CD4-positive, alpha-beta T cell (primary cell): ENCODE results near the gene CCDC177. TPM values are rescaled to one million over a fixed set of nuclear protein-coding genes. Genes with fewer than 3 reads are reported as not detected.

Experiments used
- ATAC-seq: fragments of 200-7000 bp; cut with Tn5 transposase; one replicate; pipeline ENCODE4 v1.10.0; 2022; ENCODE audit warnings: mild to moderate bottlenecking; ENCODE audit not compliant: poor library complexity
- CTCF ChIA-PET: fragments of 350-600 bp; sonication (Branson Sonifier 250); formaldehyde crosslinking; loops from one replicate; lab custom pipeline; 2021; ENCODE audit warnings: antibody characterized with exemption, inconsistent platforms; lab: Charles Lee
- POLR2A ChIA-PET: fragments of 350-600 bp; sonication (Branson Sonifier 250); formaldehyde crosslinking; loops from one replicate; lab custom pipeline; 2021; ENCODE audit warnings: antibody characterized with exemption, inconsistent platforms; lab: Charles Lee
- DNase-seq, 14 experiments: peaks; one replicate each; pipeline ENCODE4 v3.0.0-alpha.2; 2013 to 2020; ENCODE audit warnings: mixed read lengths in 2 of 14
- H3K27ac ChIP-seq, 2 donors: one replicate each; pipeline versions ENCODE4 v1.5.1 to v1.7.0; 2013; ENCODE audit warnings: low read length in 2 of 2, low read depth in 1 of 2, mild to moderate bottlenecking in 1 of 2
- H3K27me3 ChIP-seq, 2 experiments: 1 replicate in 1 of 2; 2 replicates in 1 of 2; pipeline versions ENCODE4 v1.6.1 to v1.7.0; 2013; ENCODE audit warnings: low read length in 2 of 2, control low read depth in 1 of 2, mild to moderate bottlenecking in 1 of 2, moderate library complexity in 1 of 2; ENCODE audit not compliant: insufficient read depth in 2 of 2, control insufficient read depth in 1 of 2
- H3K36me3 ChIP-seq: one replicate; pipeline ENCODE4 v1.6.1; 2013; ENCODE audit warnings: low read length, control low read depth; ENCODE audit not compliant: insufficient read depth
- H3K4me1 ChIP-seq: one replicate; pipeline ENCODE4 v1.6.1; 2013; ENCODE audit warnings: low read length, control low read depth; ENCODE audit not compliant: insufficient read depth
- H3K4me3 ChIP-seq: one replicate; pipeline ENCODE4 v1.5.1; 2013; ENCODE audit warnings: mild to moderate bottlenecking, low read length, moderate library complexity
- H3K9me3 ChIP-seq, 2 experiments: 1 replicate in 1 of 2; 2 replicates in 1 of 2; pipeline versions ENCODE4 v1.6.1 to v1.7.0; 2013; ENCODE audit warnings: low read length in 2 of 2, mild to moderate bottlenecking in 2 of 2, control low read depth in 1 of 2, moderate library complexity in 1 of 2; ENCODE audit not compliant: control insufficient read depth in 1 of 2, insufficient read depth in 1 of 2
- H3K27ac Mint-ChIP-seq: one replicate; pipeline ENCODE4 v1.8.0; 2020; ENCODE audit warnings: mixed read lengths
- H3K27me3 Mint-ChIP-seq: one replicate; pipeline ENCODE4 v1.8.0; 2021; ENCODE audit warnings: mixed read lengths
- H3K36me3 Mint-ChIP-seq: one replicate; pipeline ENCODE4 v1.8.0; 2021; ENCODE audit warnings: low read depth, mixed read lengths
- H3K4me1 Mint-ChIP-seq: one replicate; pipeline ENCODE4 v1.8.0; 2021; ENCODE audit warnings: low read depth, mixed read lengths
- H3K4me3 Mint-ChIP-seq: one replicate; pipeline ENCODE4 v1.8.0; 2020; ENCODE audit warnings: mild to moderate bottlenecking, mixed read lengths
- H3K9me3 Mint-ChIP-seq: one replicate; pipeline ENCODE4 v1.8.0; 2020; ENCODE audit warnings: mixed read lengths
- CTCF ChIP-seq: fragments of 200-600 bp; IDR thresholded peaks from one replicate; pipeline ENCODE4 v1.8.0; 2022; ENCODE audit warnings: antibody characterized with exemption, mild to moderate bottlenecking
- intact Hi-C, 2 experiments: fragments of 100-400 bp; cut with DNase I in 1 of 2; cut with micrococcal nuclease in 1 of 2; formaldehyde crosslinking; loops; one replicate each; pipeline versions ENCODE4 v1.15.1 to v1.9.0; 2023 to 2025; cut with DNase I, micrococcal nuclease
- total RNA-seq, 174 experiments: library from RNA in 2 of 174; stranded (reverse) in 2 of 174; gene quantifications; one replicate each; pipeline ENCODE4 v1.2.3 and lab custom pipeline; 2021 to 2026

CCDC177 gene
- total RNA-seq, 2 experiments from 2014 or later = not detected

GRCh38 chr14:69560826-69561225, 13.8 kb downstream of the CCDC177 start:
- intact Hi-C loops = no loop called here
- Histone ChIP-seq H3K36me3 (no peaks in the 10 kb centered on the region), H3K27ac (no peak overlapping the region), H3K27me3 (peaks cover 8 to 41% of the 10 kb centered on the region in 2 experiments), H3K4me1 (no peaks in the 10 kb centered on the region), H3K4me3 (no peak overlapping the region), H3K9me3 (no peaks in the 10 kb centered on the region)
- no peaks in the 10 kb centered on the region for H3K9me3 Mint-ChIP-seq
- POLR2A ChIA-PET = no interaction called here
- TF ChIP-seq CTCF = no peak
- no peaks in the 10 kb centered on the region for H3K4me1 Mint-ChIP-seq
- peaks cover 65% of the 10 kb centered on the region for H3K27me3 Mint-ChIP-seq
- H3K36me3 Mint-ChIP-seq = no peaks in the 10 kb centered on the region
- no peak overlapping the region for H3K4me3 Mint-ChIP-seq
- CTCF ChIA-PET = no interaction called here
- no peak for DNase-seq
- no peak overlapping the region for H3K27ac Mint-ChIP-seq
- ATAC-seq = no peak

- no peak overlapping the region for H3K27ac Mint-ChIP-seq
- Histone ChIP-seq H3K9me3 (no peaks in the 10 kb centered on the region), H3K4me1 (no peaks in the 10 kb centered on the region), H3K4me3 (no peak overlapping the region), H3K27ac (no peak overlapping the region), H3K27me3 (peaks cover 4 to 32% of the 10 kb centered on the region in 2 experiments), H3K36me3 (no peaks in the 10 kb centered on the region)
- H3K27me3 Mint-ChIP-seq = peaks cover 52% of the 10 kb centered on the region
- POLR2A ChIA-PET = no interaction called here
- H3K9me3 Mint-ChIP-seq = no peaks in the 10 kb centered on the region
- ATAC-seq (no peak), DNase-seq (no peak)
- TF ChIP-seq CTCF = no peak
- H3K4me1 Mint-ChIP-seq = no peaks in the 10 kb centered on the region
- no peak overlapping the region for H3K4me3 Mint-ChIP-seq
- H3K36me3 Mint-ChIP-seq = no peaks in the 10 kb centered on the region
- CTCF ChIA-PET = interaction anchor here (1.5 kb wide), 1 partner anchor 16 kb away, joined by 5 read pairs; no protein-coding TSS in a partner anchor
- intact Hi-C loops = no loop called here
Observed at GRCh38 chr14:69559581-69560011, 15.1 kb downstream of the CCDC177 start.

- Histone ChIP-seq H3K27me3 (peaks cover 2 to 32% of the 10 kb centered on the region in 2 experiments), H3K36me3 (no peaks in the 10 kb centered on the region), H3K9me3 (no peaks in the 10 kb centered on the region), H3K4me1 (no peaks in the 10 kb centered on the region), H3K4me3 (no peak overlapping the region), H3K27ac (no peak overlapping the region)
- no peaks in the 10 kb centered on the region for H3K9me3 Mint-ChIP-seq
- no peak for TF ChIP-seq CTCF
- ATAC-seq (no peak), DNase-seq (no peak)
- no peaks in the 10 kb centered on the region for H3K36me3 Mint-ChIP-seq
- H3K4me3 Mint-ChIP-seq = no peak overlapping the region
- ChIA-PET CTCF (no interaction called here), POLR2A (no interaction called here)
- peaks cover 48% of the 10 kb centered on the region for H3K27me3 Mint-ChIP-seq
- intact Hi-C loops = no loop called here
- H3K4me1 Mint-ChIP-seq = no peaks in the 10 kb centered on the region
- H3K27ac Mint-ChIP-seq = no peak overlapping the region
Observed at GRCh38 chr14:69558774-69559173, 15.9 kb downstream of the CCDC177 start.
